CD4-positive, alpha-beta T cell treated with Interferon gamma for 1 hour (primary cell): Measurements from ENCODE around the gene RNF214.
A peak's percentile ranks its signal among the peaks of the same experiment; 100 is the strongest.
"Not testable (repeated sequence)": the region's sequence is repeated elsewhere in the genome, so short reads cannot be mapped to it uniquely, and the experiment has no call there.

Experiments
- DNase-seq: peaks from one replicate; pipeline ENCODE4 v3.0.0-alpha.2; 2020

Gene RNF214

GRCh38 chr11:117319214-117319840 is 86.9 kb downstream of the RNF214 start:
- DNase-seq: no peak

- not testable (repeated sequence) for DNase-seq
These were observed 94.7 kb downstream of the RNF214 start for GRCh38 chr11:117327255-117327566.

DNA sequence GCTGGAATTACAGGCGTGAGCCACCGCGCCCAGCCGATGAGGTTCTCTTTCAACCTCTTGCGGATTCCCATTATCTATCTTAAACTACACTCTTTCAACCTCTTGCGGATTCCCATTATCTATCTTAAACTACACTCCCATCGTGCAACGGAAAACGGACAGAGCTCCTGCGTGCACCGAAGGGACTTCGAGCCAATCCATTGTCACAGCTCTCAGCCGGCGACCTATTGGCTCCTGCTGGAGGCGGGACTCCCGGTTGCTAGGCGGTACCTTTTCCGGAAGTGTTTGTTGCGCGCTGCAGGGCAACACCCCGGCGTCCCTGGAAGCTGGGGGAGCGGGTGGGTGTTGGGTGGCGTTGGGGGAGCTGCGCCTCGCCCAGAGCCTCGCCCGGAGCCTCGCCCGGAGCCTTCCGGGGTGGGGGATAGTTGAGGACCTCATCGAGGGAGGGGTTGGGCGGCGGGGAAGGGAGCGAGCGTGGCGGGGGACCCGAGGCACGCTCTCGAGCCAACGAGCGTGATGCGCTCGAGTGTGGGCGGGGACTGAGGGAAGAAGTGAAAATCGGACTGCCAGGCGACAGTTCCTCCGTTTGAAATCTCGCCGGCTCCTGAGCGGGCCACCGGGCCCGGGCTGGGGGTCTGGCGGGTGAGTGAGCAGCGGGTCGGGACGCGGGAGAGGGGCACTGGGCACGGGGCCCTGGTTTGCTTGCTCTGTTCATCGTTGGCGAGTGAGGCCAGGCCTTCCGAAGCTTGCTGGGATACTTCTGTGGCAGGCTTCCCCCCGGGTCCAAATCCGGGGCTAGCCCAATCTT is 95.3 kb downstream of the RNF214 start, which contains the start of gene CEP164:
CEP164 (plus strand) TSS at position 288 of the 808 bp plus-strand sequence. CDS start 10,733 bp downstream, outside the sequence.
- DNase-seq: peak; percentile 95

DNA sequence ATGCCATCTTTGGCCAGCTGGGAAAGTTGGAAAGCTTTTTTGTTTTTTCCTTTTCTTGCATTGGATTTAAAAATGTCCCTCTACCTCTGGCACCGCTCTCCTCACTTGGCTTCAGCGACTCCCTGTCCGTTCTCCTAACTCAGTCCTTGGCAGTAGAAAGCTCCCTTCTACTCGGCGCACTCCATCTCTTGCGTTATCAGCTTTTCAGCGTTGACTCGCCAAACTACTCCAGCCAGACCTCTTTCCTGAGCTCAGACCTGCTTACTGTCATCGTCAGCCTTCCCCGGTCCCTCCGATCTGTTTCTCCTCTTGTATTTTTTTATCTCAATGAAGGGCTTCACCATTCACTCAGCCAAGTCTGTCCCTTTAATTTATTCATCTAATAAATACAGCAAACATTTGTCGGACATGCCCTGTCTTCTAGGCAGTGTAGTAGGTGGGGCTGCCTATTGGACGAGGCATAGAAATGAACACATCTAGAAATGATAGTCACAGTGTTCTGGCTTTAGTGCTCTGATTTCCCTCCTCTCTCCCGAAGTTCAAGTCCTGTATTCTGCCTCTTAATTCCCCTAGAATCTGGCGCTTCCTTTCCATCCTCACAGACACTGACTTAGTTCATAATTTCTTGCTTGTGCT is 96.0 kb downstream of the RNF214 start:
- no peak for DNase-seq

- DNase-seq: no peak
These were observed 100.4 kb downstream of the RNF214 start for GRCh38 chr11:117332843-117333242.

- DNase-seq: no peak
These were observed 101.4 kb downstream of the RNF214 start for GRCh38 chr11:117333917-117334316.

GRCh38 chr11:117334896-117335295 is 102.4 kb downstream of the RNF214 start:
- DNase-seq: no peak

DNA sequence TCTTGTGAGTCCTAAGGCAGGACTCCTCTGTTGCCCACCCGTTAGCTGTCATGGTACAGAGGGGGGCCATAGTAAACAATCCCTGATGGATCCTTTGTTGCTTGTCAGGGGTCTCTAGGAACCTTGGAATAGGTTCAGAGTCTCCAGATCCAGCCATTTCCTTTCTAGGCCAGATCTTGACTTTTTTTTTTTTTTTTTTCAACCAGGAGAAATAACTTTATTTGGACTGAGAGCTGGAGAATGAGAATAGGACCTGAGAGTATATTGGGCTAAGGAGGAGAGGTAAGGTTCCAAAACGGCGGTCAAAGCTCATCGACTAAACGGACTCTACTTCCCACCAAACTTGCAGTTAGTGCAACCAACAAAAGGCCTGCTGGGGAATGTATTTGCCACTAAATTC is 102.9 kb downstream of the RNF214 start:
- no peak for DNase-seq
